UCSD-AML1 (cell line): Measurements from ENCODE around the gene PSMG4.

Source experiments
- DNase-seq: peaks from one replicate; lab custom pipeline; 2025; ENCODE audit not compliant: unreplicated experiment; lab: John Stamatoyannopoulos, UW

PSMG4 gene

DNA sequence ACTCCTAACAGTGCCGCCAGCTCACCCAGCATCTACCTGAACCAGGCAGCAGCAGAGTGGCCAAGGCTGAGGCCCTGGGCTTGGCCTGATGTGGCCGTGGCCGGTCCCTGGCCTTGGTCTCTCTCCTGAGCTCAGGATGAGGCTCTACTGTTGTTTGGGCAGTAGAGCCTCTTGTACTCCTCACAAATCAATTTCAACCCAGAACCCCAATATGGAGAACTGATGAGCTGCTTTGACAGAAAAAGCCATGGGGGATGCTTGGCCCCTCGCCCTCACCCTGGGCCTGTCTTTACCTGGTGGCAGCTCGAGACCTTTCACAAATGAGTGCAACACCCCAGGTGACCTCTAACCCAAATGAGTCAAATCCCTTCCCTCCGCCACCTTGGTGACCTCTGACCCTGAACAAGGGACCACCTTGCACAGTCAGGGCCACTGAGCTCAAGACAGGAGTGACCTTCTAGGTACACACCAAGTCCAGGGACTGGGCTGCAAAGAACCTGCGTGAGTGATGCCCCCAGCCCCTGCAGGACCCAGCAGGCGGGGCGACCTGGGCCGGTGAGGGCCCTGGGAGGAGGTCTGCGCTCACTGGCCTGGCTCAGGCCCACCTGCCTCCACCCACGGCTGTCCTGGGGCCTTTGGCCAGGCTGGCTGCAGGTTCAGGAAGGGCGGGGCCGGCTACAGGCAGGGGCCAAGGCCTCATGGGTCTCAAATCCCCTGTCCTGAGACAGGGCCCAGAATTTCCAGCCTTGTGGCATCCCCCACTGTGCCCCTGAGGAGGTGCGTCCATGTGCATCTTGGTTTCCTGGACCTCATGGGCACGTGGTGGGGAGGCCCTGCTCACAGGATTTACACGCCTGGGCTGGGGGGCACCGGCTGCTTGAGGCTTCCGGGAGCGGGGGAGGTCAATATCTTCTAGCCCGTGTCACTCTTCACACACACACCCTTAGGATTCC lies 30.2 kb downstream of the PSMG4 start:
- DNase-seq, result no peak

DNA sequence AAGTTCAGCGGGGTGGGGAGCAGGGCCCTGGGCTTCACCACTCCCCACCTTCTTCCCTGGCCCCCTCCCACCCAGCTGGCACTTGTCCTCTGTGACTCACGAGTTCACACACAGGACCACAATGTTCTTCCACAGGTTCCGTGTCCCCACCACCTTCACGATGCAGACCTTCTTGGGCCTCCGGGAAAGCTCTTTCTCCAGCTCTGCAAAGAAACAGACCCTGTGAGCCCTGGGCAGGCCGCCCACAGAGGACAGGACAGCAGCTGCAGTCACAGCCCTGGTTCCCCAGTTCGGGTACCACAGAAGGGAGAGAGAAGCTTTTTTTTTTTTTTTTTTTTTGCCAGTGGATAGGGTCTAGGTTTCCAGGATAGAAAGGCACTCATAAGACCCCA lies 30.9 kb downstream of the PSMG4 start:
- no peak for DNase-seq

DNA sequence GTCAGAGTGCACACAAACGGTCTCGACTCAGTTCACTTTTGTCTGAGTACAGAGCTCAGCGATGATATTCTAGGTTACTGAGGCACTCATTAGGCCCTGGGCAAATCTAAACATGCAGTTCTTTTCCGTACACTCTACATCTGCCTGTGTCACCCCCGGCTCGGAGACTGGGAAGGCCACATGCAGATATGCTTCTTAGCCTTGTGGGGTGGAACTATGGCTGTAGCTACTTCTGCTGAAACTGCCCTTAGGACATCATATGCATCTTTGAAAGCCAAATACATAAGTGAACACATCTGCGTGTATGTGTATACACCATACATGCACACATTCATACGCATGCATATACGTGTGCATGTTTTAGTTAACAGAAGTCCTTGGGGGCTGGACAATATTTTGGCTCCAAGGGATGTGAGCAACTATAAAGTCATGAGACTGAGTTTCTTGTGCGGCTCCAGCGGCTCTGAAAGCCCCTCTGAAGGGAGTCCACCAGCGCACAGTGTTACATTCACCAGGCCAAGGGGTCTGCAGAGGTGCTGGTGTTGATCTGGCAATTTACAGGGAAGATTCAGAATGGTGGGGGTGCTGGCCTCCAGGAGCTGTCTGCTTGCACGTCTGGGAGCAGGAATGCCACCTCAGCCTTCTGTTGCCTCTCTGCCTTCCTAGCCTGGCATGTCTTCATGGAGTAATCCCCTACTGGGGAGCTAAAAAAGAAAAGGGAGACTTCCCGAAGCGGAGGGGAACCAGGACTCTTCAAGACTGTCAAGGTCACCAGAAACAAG lies 31.6 kb downstream of the PSMG4 start:
- DNase-seq, result no peak

DNA sequence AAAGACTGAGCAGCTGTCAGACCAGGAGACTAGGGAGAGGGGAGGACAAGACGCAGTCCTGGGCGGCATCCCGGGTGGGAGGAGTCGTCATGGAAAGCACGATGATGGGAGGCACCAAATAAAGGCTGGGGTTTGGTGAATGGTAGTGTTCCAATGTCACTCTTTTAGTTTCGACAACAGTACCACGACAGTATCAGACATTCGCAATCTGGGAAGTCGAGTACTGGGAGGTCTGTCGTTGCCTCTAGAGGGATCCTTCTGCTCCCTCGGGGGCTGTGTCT lies 32.1 kb downstream of the PSMG4 start:
- DNase-seq, result no peak

DNA sequence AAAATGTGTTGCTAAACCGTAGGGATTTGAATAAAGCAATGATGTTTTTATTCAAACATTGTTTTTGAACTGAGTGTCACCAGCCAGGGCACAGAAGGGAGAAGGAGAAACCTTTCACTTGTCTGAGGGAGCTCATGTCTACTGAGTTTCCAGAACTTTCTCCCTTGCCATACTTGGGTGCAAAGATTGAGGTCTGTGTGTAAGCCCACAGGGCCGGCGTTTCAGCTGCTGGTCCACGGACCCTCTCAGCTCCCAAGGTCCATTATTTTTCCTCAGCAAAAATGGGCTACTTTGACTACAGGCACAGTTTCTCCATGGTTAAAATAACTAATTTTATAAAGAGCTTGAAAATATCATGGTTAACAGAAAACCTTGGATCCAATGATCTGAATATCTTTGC lies 32.6 kb downstream of the PSMG4 start:
- no peak for DNase-seq

DNA sequence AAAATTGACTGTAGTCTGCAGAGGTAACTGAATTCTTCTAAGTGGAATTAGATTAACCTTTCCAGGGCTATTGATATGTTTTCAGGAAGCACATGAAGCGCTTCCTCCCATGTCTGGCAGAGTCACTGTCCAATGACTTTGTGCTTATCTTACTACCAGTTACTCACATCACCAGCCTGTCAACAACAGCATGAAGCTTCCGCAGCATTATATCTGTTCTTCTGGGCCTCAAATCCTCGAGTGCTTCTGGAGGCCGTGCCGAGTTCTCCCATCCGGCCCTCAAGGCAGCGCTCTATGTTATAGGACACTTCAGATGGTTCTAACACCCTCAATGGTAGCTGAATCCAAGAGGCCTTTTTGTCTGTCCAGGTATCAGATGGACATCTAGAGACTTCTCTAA lies 33.2 kb downstream of the PSMG4 start:
- no peak for DNase-seq

DNA sequence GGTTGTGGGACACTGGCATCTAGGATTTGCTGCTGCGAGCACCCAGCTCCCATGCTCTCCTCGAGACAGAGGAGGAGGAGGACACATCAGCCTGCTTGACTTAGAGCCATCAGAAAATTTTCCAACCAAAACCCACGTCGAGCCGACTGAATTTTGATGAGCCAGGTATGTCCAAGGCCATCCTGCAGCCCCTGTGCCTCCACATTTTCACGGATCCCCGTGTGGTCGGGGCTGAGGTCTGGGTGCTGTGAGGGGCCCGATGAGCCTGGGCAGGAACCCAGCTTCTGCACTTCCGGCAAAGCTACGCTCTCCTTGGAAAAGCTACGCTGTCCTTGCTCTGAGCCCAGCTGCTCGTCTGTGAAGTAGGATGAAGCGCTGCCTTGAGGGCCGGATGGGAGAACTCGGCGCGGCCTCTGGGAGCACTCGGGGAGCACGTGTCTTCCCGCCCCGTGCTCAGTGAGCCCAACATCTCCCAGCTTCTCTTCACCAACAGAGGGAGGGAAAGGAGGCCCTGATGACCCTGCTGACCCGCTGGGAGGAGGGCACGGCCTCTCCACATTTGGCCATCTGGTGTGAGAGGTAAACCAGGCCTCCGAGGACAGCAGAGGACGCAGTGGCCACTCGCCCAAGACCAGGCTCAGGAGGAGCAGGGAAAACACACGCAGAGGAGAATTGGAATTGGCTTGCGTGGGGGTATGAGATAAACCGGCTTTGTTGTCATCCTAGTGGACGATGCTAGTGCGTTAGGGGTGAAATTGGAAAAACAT lies 33.9 kb downstream of the PSMG4 start:
- DNase-seq, result no peak

DNA sequence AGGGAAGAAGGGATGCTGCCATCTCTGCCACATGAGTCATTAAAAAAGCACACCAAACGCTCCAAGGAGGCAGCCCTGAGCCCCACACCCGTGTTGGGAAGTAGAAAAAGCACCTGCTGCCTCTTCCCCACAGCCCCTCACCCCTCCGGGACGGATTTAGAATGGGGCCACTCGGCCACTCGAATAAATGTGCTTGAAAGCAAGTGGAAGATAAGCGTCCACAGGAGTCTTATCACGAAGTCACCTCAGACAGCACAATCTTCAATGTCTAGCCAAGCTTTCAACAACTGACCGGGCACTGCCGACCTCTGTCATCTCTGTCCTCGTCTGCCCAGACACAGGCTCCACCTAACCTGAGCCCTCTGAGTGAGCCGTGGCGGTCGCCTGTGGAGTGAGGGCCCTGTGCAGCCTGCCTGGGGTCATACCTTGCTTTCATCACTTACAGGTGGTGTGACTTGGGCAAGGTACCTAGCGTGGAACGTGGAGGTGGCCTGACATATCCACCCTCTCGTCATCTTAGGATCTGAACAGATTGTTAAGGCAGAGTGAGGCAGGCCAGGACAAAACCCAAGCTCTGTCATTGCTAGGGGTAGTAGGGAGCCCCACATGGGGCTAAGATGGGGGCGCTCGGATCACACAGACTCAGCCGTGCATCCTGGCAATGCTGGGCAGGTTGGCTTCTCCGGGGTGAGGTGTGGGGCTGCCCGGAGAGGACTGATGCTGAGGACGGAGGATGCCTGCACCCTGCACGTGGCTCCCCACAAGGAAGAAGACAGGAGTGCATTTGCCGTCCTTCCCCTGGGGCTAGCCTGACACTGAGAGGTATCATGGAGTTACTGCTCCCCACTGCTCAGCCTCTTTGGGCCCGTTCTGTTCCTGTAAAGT lies 34.8 kb downstream of the PSMG4 start:
- DNase-seq, result no peak

DNA sequence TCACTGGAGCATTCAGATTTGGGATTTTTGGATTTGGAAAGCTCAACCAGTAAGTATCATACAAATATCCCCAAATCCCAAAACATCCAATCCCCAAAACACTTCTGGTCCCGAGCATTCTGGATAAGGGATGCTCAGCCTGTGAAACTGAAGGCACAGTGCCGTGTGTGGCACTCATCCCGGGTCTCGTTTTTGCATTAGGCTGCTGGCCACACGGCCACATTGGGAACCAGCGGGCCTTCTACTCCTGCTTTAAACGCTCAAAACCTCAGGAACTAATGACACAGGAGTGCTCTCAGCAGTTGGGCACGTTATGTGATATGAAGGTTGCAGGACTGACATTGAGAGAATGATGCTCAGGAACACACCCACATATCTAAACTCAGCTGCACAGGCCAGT lies 35.6 kb downstream of the PSMG4 start:
- DNase-seq, result no peak

DNA sequence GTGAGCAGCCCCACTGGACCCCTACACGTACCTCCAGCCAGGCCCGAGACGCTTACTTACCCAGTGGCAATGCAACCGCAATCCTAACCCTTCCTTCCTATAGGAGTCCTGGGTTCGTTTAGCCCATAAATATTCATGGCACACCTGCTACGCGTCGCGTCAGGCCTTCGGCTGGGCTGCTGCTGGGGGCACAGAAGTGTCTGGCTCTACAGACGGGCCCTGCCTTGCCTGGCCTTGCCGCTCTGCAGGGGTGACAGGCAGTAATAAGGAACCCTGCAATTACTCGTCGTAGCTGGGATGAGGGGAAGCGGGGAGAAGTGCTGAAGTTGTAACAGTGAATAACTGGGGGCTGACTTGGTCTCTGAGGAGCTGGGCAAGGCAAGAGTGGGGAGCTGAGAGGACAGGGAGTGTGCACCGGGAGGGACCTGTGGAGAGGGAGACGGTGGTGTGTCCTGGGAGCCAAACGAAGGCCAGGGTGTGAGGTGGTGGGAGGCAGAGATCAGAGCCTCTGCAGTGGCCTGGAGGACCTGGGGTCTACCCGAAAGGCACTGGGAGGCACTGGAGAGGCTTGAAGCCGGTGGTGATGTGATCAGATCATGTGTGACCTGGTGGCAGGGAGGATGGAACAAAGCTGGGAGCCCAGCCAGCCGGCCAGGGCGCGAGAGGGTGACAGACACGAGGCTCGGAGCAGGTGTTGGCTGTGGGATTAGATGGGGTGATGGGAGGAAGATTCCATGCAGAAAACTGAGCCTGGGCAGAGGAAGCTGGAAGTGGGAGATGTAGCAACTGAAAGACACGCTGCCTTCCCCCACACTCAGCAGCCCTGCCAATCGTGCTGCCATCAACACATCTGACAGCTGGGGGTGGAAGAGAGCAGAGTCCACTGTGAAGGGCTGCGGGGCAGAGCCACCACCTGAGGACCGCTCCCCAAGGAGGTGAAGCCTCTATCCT lies 36.4 kb downstream of the PSMG4 start:
- DNase-seq, result no peak

DNA sequence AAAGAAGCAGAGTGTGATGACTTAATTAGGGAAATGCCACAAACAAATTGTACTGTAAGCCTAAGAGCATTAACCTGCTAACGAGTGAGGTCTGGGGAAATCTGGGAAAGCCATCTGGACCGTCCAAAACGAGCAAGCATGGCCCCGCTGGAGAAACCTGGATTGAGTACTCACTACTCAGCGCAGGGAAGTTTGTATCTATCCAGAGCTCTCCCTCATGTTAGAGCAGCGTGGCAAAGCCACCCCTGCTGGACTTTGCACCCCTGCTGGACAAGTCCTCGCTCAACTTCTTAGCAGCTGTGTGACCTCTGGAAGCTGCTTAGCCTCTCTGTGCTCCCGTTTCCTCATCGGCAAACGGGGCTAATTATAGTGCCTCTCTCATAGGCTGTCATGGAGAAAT lies 37.3 kb downstream of the PSMG4 start:
- DNase-seq, result no peak

DNA sequence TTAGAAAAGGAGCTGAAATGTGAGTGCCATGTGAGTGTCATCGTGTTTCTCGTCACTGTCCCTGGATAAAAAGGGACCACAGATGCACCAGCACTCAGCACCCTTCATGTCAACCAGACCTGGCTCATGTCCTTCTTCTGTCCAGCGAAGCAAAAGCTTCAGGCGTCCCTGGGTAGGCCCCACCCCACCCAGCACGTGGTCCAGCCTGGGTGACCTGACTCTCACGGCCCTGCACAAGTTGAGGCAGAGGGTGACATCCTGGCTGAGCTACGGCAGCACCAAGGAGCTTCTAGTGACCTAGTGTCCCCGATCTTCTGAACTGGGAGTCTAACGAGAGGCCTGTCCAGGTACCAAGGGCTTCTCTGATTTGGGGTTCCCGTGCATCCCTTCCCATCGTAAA lies 37.8 kb downstream of the PSMG4 start:
- DNase-seq, result no peak

DNA sequence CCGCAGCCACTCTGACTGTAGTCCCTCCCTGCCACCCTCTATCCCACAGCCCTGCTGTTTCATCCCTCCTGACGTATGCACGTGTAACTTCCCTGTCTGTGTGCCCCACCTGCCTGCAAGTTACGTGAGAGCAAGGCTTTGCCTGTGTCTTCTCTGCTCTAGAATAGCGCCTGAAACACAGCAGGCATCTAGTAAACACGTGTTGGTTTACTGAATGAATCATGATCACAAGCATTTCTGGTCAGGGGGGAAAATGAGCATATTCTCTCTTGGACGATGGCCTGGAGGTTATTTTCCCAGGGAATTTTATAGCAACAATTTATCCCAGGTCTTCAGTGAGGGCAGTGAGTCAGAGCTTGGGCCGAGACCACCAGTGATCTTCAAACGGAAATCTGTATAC lies 38.3 kb downstream of the PSMG4 start:
- no peak for DNase-seq

DNA sequence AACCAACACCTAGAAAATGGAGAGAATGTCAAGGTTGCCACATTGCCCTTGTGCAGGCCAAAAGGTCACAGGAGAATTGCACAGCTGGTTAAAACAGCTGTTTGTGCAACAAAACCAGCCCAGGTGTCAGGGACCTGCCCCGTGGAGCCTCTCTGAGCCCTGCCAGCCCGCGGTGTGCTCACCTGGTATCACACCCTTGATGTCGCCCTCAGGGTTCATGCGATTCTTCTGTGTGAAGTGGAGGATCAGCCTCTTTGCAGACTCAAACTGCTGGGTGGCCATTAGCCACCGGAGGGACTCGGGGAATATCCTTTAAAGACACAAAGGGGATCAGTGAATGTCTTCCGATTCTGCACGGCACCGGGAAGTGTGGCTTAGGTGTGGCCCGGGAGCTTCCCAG lies 39.2 kb downstream of the PSMG4 start:
- no peak for DNase-seq

DNA sequence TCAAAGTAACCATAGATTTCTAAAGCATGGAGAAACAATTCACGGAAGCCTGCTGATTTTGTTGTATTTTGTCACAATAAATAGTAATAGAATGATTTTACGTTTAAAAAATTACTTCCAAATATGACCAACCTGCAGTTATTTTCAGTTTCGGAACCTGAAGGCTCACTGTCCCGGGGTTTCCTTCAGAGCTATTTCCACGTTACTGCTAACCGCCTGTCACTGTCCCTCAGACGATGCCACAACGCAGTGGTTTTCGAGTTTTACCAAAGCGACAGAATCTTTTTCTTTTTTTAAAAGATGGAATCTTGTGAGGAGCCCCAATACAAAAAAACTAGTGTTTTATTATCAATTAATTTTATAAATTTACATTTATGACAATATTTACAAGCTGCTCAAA lies 40.5 kb downstream of the PSMG4 start:
- DNase-seq, result no peak

DNA sequence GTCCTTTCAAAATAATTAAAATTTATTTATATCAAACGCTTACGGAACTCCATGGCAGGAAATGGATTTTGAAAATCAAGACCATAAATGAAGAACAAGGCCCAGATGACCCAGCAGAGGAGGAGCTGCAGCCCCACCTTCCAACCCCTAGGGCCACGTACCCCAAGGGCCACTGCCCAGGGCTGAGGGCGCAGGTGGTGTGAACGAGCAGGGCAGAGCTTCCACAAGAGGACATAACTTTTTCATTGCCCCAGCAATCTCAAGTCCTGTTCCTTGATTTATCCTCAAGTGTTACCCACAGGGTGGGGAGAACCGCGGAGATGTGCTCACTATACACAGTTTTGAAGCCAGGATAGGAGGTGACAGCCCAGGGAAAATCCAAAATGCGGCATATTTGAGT lies 42.8 kb downstream of the PSMG4 start:
- DNase-seq, result no peak

DNA sequence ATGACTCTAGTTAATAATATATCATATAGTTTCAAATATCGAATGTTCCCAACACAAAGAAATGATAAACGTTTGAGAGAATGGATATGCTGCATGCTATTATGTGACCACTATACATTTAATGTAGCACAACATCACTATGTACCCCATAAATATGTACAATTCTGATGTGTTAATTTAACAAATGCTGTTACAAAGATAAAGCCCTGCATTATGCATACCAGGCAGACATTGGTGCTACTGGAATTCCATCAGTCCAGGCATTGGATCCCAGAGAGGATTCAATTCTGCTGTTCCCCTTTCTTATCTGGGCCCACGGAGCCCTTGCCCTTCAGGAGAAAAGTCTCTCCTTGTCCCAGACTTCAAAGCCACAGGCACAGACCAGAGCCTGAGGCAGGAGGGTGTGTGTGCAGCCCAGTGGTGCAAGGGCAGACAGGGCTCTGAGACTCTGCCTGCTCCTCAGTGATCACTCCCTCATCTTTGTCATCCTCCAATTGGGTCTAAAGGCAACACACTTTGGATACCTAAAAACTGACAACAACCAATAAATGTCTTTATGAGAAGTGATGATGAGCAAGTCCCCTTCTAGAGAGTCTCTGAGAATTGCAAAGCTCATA lies 45.2 kb downstream of the PSMG4 start:
- no peak for DNase-seq

DNA sequence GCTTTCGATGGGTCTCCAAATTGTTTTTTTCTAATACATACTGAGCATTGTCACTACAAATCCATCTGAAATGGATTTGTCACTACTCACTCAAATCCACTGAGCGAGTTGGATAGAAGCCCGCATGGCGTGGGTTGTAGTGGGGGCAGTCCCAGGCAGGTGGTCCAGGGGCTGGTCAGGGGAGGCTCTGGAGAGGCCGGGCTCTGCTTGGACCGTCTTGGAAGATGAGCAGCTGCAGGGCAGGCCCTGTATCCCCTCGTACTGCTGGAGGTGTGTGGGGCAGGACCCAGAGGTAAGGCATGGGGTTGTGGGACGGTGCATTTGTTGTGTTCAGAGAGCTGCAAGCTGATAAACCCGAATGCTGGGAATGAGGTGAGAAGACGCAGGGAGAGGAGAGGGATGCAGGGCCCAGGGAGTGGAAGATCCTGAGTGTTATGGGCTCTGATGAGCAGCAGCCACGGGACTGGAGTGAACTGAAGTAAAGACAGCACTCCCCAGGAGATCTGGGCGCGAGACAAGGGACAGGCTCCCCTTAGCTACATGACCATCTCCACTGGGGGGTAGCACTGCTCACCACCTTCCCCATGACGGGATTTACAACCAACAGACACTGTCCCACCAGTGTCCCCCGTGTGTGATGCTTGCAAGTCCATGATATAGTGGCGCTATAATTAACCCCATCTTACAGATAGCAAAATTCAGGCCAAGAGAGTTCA lies 45.9 kb downstream of the PSMG4 start:
- no peak for DNase-seq

DNA sequence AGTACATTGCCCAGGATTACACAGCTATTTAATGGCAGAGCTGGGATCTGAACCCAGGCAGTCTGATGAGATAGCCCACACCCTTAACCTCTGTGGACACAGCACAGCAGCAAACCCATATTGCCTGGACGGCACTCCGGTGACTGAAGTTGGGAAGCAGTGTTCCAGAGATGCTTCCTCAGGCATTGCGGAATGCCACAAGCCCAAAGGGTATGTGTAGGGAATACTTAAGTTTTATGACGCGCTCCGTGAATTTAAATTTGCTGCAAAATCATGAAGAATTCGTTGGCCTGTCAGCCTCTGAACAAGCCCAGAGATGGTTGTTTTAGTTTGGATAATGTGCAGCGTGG lies 46.4 kb downstream of the PSMG4 start:
- DNase-seq, result no peak
